Erythroblast (primary cell): Measurements from ENCODE around the gene MYEOV.

Experiments
- DNase-seq, 2 experiments: peaks; one replicate each; lab custom pipeline; 2025; lab: John Stamatoyannopoulos, UW
- GATA1 ChIP-seq: IDR thresholded peaks from 2 replicates; pipeline ENCODE4 v1.6.1; 2011; ENCODE audit warnings: low read depth, mild to moderate bottlenecking, control low read depth, low read length, moderate library complexity
- POLR2A ChIP-seq: IDR thresholded peaks from 2 replicates; pipeline ENCODE4 v1.6.1; 2011; ENCODE audit warnings: mild to moderate bottlenecking, low read length

The MYEOV gene

GRCh38 chr11:69305885-69306540, 12.1 kb downstream of the MYEOV start:
- TF ChIP-seq POLR2A (no peak), GATA1 (no peak)
- no peak for DNase-seq

GRCh38 chr11:69306821-69307220, 12.9 kb downstream of the MYEOV start:
- no peak for TF ChIP-seq GATA1
- TF ChIP-seq POLR2A: no peak
- no peak for DNase-seq

- DNase-seq: no peak
- TF ChIP-seq GATA1: no peak
Measured at GRCh38 chr11:69307421-69307820, 13.5 kb downstream of the MYEOV start.

GRCh38 chr11:69307871-69308431, 14.0 kb downstream of the MYEOV start:
- TF ChIP-seq POLR2A: no peak
- no peak for TF ChIP-seq GATA1
- no peak for DNase-seq

- DNase-seq: no peak
- no peak for TF ChIP-seq GATA1
- no peak for TF ChIP-seq POLR2A
Measured at GRCh38 chr11:69308491-69308911, 14.5 kb downstream of the MYEOV start.

- no peak for DNase-seq
- TF ChIP-seq POLR2A (no peak), GATA1 (no peak)
Measured at GRCh38 chr11:69308936-69309615, 15.1 kb downstream of the MYEOV start.

- no peak for DNase-seq
- no peak for TF ChIP-seq POLR2A
- TF ChIP-seq GATA1: no peak
Measured at GRCh38 chr11:69309631-69310280, 15.8 kb downstream of the MYEOV start.

GRCh38 chr11:69310351-69310750, 16.4 kb downstream of the MYEOV start:
- TF ChIP-seq POLR2A: no peak
- TF ChIP-seq GATA1: no peak
- no peak for DNase-seq

GRCh38 chr11:69310934-69311766, 17.2 kb downstream of the MYEOV start:
- DNase-seq: no peak
- no peak for TF ChIP-seq POLR2A
- TF ChIP-seq GATA1: no peak

- no peak for DNase-seq
- TF ChIP-seq POLR2A (no peak), GATA1 (no peak)
Measured at GRCh38 chr11:69311767-69312385, 17.9 kb downstream of the MYEOV start.

- DNase-seq: no peak
- TF ChIP-seq GATA1: no peak
- no peak for TF ChIP-seq POLR2A
Measured at GRCh38 chr11:69312453-69313404, 18.8 kb downstream of the MYEOV start.

GRCh38 chr11:69313992-69314391, 20.0 kb downstream of the MYEOV start:
- no peak for DNase-seq
- TF ChIP-seq GATA1 (no peak), POLR2A (no peak)
